Trophoblast cell (in vitro differentiated cells and primary cell): Measurements from ENCODE around the gene RBM17.

ENCODE experiments used
- DNase-seq, 2 donors: peaks; one replicate each; pipeline ENCODE4 v3.0.0-alpha.2; 2016
- H2AFZ ChIP-seq: 2 replicates; pipeline ENCODE4 v1.6.1; 2013; ENCODE audit warnings: low read length, moderate library complexity, mild to moderate bottlenecking; ENCODE audit not compliant: insufficient read depth, poor library complexity
- H2AK5ac ChIP-seq: 2 replicates; pipeline ENCODE4 v1.6.1; 2013; ENCODE audit warnings: mild to moderate bottlenecking, low read length
- H2BK120ac ChIP-seq: 2 replicates; pipeline ENCODE4 v1.6.1; 2013; ENCODE audit warnings: low read length, mild to moderate bottlenecking, moderate library complexity; ENCODE audit not compliant: insufficient read depth, poor library complexity
- H2BK12ac ChIP-seq: 2 replicates; pipeline ENCODE4 v1.6.1; 2013; ENCODE audit warnings: mild to moderate bottlenecking, low read length, moderate library complexity
- H2BK5ac ChIP-seq: 2 replicates; pipeline ENCODE4 v1.6.1; 2013; ENCODE audit warnings: low read length, low read depth, moderate library complexity, mild to moderate bottlenecking; ENCODE audit not compliant: poor library complexity
- H3K14ac ChIP-seq: 2 replicates; pipeline ENCODE4 v1.6.1; 2013; ENCODE audit warnings: mild to moderate bottlenecking, low read length
- H3K18ac ChIP-seq: 2 replicates; pipeline ENCODE4 v1.6.1; 2013; ENCODE audit warnings: mild to moderate bottlenecking, low read length
- H3K23ac ChIP-seq: 2 replicates; pipeline ENCODE4 v1.6.1; 2013; ENCODE audit warnings: low read length
- H3K27ac ChIP-seq: 2 replicates; pipeline ENCODE4 v1.5.1; 2013; ENCODE audit warnings: low read depth, mild to moderate bottlenecking, inconsistent platforms, low read length, moderate library complexity
- H3K27me3 ChIP-seq: 2 replicates; pipeline ENCODE4 v1.6.1; 2013; ENCODE audit warnings: inconsistent platforms, mild to moderate bottlenecking, low read length, moderate library complexity; ENCODE audit not compliant: insufficient read depth
- H3K36me3 ChIP-seq, 2 experiments: 1 replicate in 1 of 2; 2 replicates in 1 of 2; pipeline ENCODE4 v1.6.1; 2013; ENCODE audit warnings: low read length in 2 of 2, mild to moderate bottlenecking in 2 of 2, moderate library complexity in 1 of 2; ENCODE audit not compliant: insufficient read depth in 2 of 2, control insufficient read depth in 1 of 2
- H3K4ac ChIP-seq: 2 replicates; pipeline ENCODE4 v1.6.1; 2013; ENCODE audit warnings: low read depth, mild to moderate bottlenecking, low read length, moderate library complexity
- H3K4me1 ChIP-seq, 2 experiments: 1 replicate in 1 of 2; 2 replicates in 1 of 2; pipeline ENCODE4 v1.6.1; 2013; ENCODE audit warnings: low read length in 2 of 2, mild to moderate bottlenecking in 2 of 2, moderate library complexity in 1 of 2; ENCODE audit not compliant: insufficient read depth in 2 of 2, control insufficient read depth in 1 of 2
- H3K4me2 ChIP-seq: 2 replicates; pipeline ENCODE4 v1.6.1; 2013; ENCODE audit warnings: inconsistent platforms, mild to moderate bottlenecking, low read length, moderate library complexity
- H3K4me3 ChIP-seq: 2 replicates; pipeline ENCODE4 v1.5.1; 2013; ENCODE audit warnings: mild to moderate bottlenecking, low read depth, low read length, inconsistent platforms
- H3K79me1 ChIP-seq: one replicate; pipeline ENCODE4 v1.6.1; 2013; ENCODE audit warnings: low read length
- H3K79me2 ChIP-seq: 2 replicates; pipeline ENCODE4 v1.6.1; 2013; ENCODE audit warnings: low read length, mild to moderate bottlenecking; ENCODE audit not compliant: control insufficient read depth, insufficient read depth, poor library complexity
- H3K9ac ChIP-seq: 2 replicates; pipeline ENCODE4 v1.6.1; 2013; ENCODE audit warnings: mild to moderate bottlenecking, low read length
- H3K9me3 ChIP-seq: 2 replicates; pipeline ENCODE4 v1.6.1; 2013; ENCODE audit warnings: low read depth, mild to moderate bottlenecking, control low read depth, inconsistent platforms, low read length; ENCODE audit not compliant: insufficient read depth
- H4K12ac ChIP-seq: 2 replicates; pipeline ENCODE4 v1.6.1; 2013; ENCODE audit warnings: low read depth, mild to moderate bottlenecking, low read length, moderate library complexity
- H4K8ac ChIP-seq: 2 replicates; pipeline ENCODE4 v1.6.1; 2013; ENCODE audit warnings: low read depth, mild to moderate bottlenecking, low read length, moderate library complexity
- H4K91ac ChIP-seq: one replicate; pipeline ENCODE4 v1.6.1; 2013; ENCODE audit warnings: low read depth, mild to moderate bottlenecking, low read length, moderate library complexity
- WGBS: extraction: QIAGEN DNeasy Blood & Tissue Kit; methylation state at CpG from one replicate; pipeline ENCODE4 v1.1.7; 2013; ENCODE audit warnings: missing lambda C conversion rate; ENCODE audit not compliant: insufficient read length, insufficient coverage; ENCODE audit errors: extremely low coverage; 5-methylcytosine and 5-hydroxymethylcytosine counted together

RBM17 gene

GRCh38 chr10:6086375-6087233 lies 2.2 kb upstream of the RBM17 start:
- Histone ChIP-seq H3K23ac (no peak overlapping the region), H2BK120ac (no peak overlapping the region), H2AK5ac (no peak overlapping the region), H3K4me1 (peaks cover 0 to 12% of the 10 kb centered on the region in 2 experiments), H4K8ac (peak overlapping the region; percentile 71), H3K4ac (no peak overlapping the region), H2BK12ac (no peak overlapping the region), H3K36me3 (no peaks in the 10 kb centered on the region), H3K9me3 (no peaks in the 10 kb centered on the region), H3K18ac (no peak overlapping the region), H3K9ac (no peak overlapping the region), H3K27ac (no peak overlapping the region), H3K4me3 (no peak overlapping the region), H2BK5ac (no peak overlapping the region), H3K14ac (no peak overlapping the region), H2AFZ (peak overlapping the region; percentile 8), H3K79me2 (peaks cover 11% of the 10 kb centered on the region), H3K4me2 (no peak overlapping the region), H3K27me3 (no peaks in the 10 kb centered on the region), H4K12ac (no peak overlapping the region), H4K91ac (no peak overlapping the region), H3K79me1 (peaks cover 5% of the 10 kb centered on the region)
- peak; percentile 79 to 86 for DNase-seq
- WGBS: no CpG with 5 or more reads among the region's 19 CpGs

DNA sequence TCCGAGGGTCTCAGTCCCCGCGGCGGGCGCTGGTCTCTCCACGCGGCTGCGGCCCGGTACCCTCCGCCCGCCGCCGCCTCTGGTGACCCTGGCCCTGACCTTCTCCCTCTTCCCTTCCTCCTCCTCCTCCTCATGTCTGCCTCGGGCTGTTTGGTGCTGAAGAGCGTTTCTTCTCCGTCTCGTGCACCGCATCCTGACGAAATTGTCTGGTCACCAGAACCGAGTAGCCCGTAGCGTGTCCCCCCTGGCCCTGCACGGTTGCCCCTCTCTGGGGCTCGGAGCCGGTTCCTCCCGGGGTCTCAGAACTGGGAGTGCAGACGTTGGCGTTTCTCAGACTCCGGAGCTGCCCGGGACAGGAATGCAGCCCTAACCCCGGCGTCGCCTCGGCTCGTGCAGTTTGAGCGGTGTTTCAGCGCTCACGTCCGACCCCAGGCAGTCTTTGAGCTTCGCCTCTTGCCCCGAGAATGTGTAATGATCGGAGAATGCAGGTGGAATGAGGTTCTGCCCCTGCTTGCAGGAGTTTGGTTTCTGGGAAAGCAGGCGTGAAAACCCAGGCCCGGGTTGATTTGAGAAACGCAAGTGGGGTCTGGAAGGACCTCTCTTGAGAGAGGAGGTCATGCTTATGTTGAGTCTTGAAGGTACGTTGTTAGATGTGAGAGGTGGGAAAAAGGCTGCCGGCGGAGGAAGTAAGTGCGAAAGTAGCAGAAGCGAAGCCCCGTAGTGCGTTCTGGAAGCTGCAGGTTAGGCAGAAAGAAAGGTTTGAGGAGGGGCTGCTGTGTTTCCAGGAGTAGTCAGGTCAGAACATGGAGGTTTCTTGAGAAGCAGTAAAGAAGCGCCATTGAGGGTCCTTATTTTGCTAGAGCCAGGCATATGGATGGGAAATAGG lies 743 bp downstream of the RBM17 start:
- Histone ChIP-seq H3K4ac (peak overlapping the region; percentile 96), H3K79me1 (peaks cover 5% of the 10 kb centered on the region), H4K12ac (peak overlapping the region; percentile 88), H3K23ac (no peak overlapping the region), H3K36me3 (no peaks in the 10 kb centered on the region), H3K9ac (peak overlapping the region; percentile 98), H3K18ac (peak overlapping the region; percentile 81), H2BK120ac (peak overlapping the region; percentile 74), H3K14ac (peak overlapping the region; percentile 92), H3K4me3 (peak overlapping the region; percentile 93), H3K9me3 (no peaks in the 10 kb centered on the region), H4K8ac (peak overlapping the region; percentile 87), H3K27me3 (no peaks in the 10 kb centered on the region), H3K27ac (peak overlapping the region; percentile 83), H4K91ac (peak overlapping the region; percentile 85), H2BK5ac (peak overlapping the region; percentile 90), H3K4me1 (peaks cover 0 to 12% of the 10 kb centered on the region in 2 experiments), H3K79me2 (peaks cover 11% of the 10 kb centered on the region), H2AFZ (peak overlapping the region; percentile 94), H2AK5ac (peak overlapping the region; percentile 18), H3K4me2 (peak overlapping the region; percentile 94), H2BK12ac (no peak overlapping the region)
- DNase-seq: peak; percentile 81 to 85
- no CpG with 5 or more reads among the region's 53 CpGs for whole genome bisulfite sequencing

GRCh38 chr10:6091630-6092029 lies 2.8 kb downstream of the RBM17 start:
- H2BK12ac ChIP-seq: no peak overlapping the region
- H3K27ac ChIP-seq: no peak overlapping the region
- no peak overlapping the region for H2AK5ac ChIP-seq
- H4K91ac ChIP-seq: no peak overlapping the region
- no peak overlapping the region for H2BK120ac ChIP-seq
- no peak overlapping the region for H3K4me2 ChIP-seq
- H3K23ac ChIP-seq: no peak overlapping the region
- no peak overlapping the region for H3K4me3 ChIP-seq
- H3K14ac ChIP-seq: no peak overlapping the region
- no peak overlapping the region for H3K9ac ChIP-seq
- H3K9me3 ChIP-seq: no peaks in the 10 kb centered on the region
- no peak overlapping the region for H4K12ac ChIP-seq
- H3K36me3 ChIP-seq: no peaks in the 10 kb centered on the region
- no peak for DNase-seq
- H4K8ac ChIP-seq: no peak overlapping the region
- H3K18ac ChIP-seq: no peak overlapping the region
- H2BK5ac ChIP-seq: no peak overlapping the region
- peaks cover 18% of the 10 kb centered on the region for H3K79me2 ChIP-seq
- H2AFZ ChIP-seq: no peak overlapping the region
- H3K4me1 ChIP-seq: peaks cover 0 to 12% of the 10 kb centered on the region in 2 experiments
- peaks cover 5% of the 10 kb centered on the region for H3K79me1 ChIP-seq
- WGBS: no CpG with 5 or more reads among the region's 1 CpG
- H3K4ac ChIP-seq: peak overlapping the region; percentile 71
- no peaks in the 10 kb centered on the region for H3K27me3 ChIP-seq

DNA sequence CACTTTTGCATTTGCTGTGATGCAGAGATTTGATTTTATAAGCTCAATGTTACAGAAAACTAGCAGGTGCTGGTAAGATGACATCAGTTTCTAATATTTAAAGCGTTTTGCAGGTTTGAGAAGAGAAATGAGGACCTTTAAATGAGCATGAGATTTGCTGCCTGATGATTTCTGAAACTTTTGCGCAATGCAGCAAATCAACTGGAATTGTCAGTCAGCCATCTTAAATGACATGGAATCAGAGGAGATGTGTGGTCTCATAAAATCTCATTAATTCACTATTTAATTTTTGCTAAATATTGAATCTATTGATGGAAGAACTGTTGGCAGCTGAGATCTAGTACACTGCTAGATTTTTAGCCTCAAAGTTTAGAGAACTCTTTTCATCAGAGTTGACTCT lies 3.9 kb downstream of the RBM17 start:
- no peak overlapping the region for H2BK5ac ChIP-seq
- H3K79me1 ChIP-seq: peaks cover 5% of the 10 kb centered on the region
- WGBS: no CpG with 5 or more reads among the region's 2 CpGs
- H3K9ac ChIP-seq: no peak overlapping the region
- H2AK5ac ChIP-seq: no peak overlapping the region
- no peak overlapping the region for H4K91ac ChIP-seq
- H3K9me3 ChIP-seq: no peaks in the 10 kb centered on the region
- H2BK12ac ChIP-seq: no peak overlapping the region
- peaks cover 18% of the 10 kb centered on the region for H3K79me2 ChIP-seq
- H3K23ac ChIP-seq: no peak overlapping the region
- H2BK120ac ChIP-seq: no peak overlapping the region
- no peak overlapping the region for H4K12ac ChIP-seq
- H3K4me1 ChIP-seq: peaks cover 0 to 12% of the 10 kb centered on the region in 2 experiments
- DNase-seq: no peak
- no peaks in the 10 kb centered on the region for H3K27me3 ChIP-seq
- H3K4ac ChIP-seq: peak overlapping the region; percentile 66
- no peak overlapping the region for H2AFZ ChIP-seq
- H4K8ac ChIP-seq: no peak overlapping the region
- H3K4me2 ChIP-seq: no peak overlapping the region
- peaks cover 4 to 6% of the 10 kb centered on the region in 2 experiments for H3K36me3 ChIP-seq
- H3K27ac ChIP-seq: no peak overlapping the region
- H3K14ac ChIP-seq: no peak overlapping the region
- no peak overlapping the region for H3K18ac ChIP-seq
- H3K4me3 ChIP-seq: no peak overlapping the region
